GM12892 (cell line): Measurements from ENCODE around the gene HNRNPA2B1.

Experiments used
- POLR2A ChIP-seq: IDR thresholded peaks from 2 replicates; pipeline ENCODE4 v1.6.1; 2011; ENCODE audit warnings: low read depth, low read length, control low read depth
- POLR2AphosphoS5 ChIP-seq: IDR thresholded peaks from 2 replicates; pipeline ENCODE4 v1.6.1; 2011; ENCODE audit warnings: low read depth, low read length, control low read depth
- TAF1 ChIP-seq: IDR thresholded peaks from 2 replicates; pipeline ENCODE4 v1.6.1; 2011; ENCODE audit warnings: low read depth, mild to moderate bottlenecking, control low read depth, low read length, borderline replicate concordance

GRCh38 chr7:26151650-26151952 is 48.9 kb downstream of the HNRNPA2B1 start:
- TF ChIP-seq POLR2AphosphoS5, result no peak
- TF ChIP-seq POLR2A, result no peak
- no peak for TF ChIP-seq TAF1
